MG63 (cell line): ENCODE data around the gene HOATZ. TPM values are rescaled to one million over a fixed set of nuclear protein-coding genes. Genes with fewer than 3 reads are reported as not detected.

ENCODE experiments used
- DNase-seq: peaks from one replicate; pipeline ENCODE4 v3.0.0-alpha.2; 2020
- H3K27me3 ChIP-seq: fragments of 250-450 bp; sonication (Bioruptor Pico); 2 replicates; pipeline ENCODE4 v1.5.1; 2020; ENCODE audit warnings: mild to moderate bottlenecking, moderate library complexity
- H3K36me3 ChIP-seq: fragments of 250-450 bp; sonication (Bioruptor Pico); 2 replicates; pipeline ENCODE4 v1.5.1; 2020; ENCODE audit warnings: mild to moderate bottlenecking, moderate library complexity
- H3K4me3 ChIP-seq: fragments of 250-450 bp; sonication (Bioruptor Pico); 2 replicates; pipeline ENCODE4 v1.5.1; 2020; ENCODE audit warnings: mild to moderate bottlenecking, moderate library complexity
- H3K9me3 ChIP-seq: fragments of 250-450 bp; sonication (Bioruptor Pico); 2 replicates; pipeline ENCODE4 v1.5.1; 2020; ENCODE audit warnings: mild to moderate bottlenecking, moderate library complexity
- total RNA-seq: library from RNA; depleted of rRNA; stranded (reverse); fragments of >200 nt; shearing (Covaris generic); gene quantifications from 2 replicates; pipeline ENCODE4 v1.2.3, GENCODE V29; 2014; ENCODE audit warnings: low replicate concordance; rRNA removed

The HOATZ gene
- total RNA-seq, 1 experiment from 2014 or later, result not detected

- Histone ChIP-seq H3K4me3 (no peak overlapping the region), H3K9me3 (no peaks in the 10 kb centered on the region), H3K36me3 (no peaks in the 10 kb centered on the region), H3K27me3 (no peaks in the 10 kb centered on the region)
- no peak for DNase-seq
Measured at GRCh38 chr11:111581341-111581740, 66.8 kb downstream of the HOATZ start.

DNA sequence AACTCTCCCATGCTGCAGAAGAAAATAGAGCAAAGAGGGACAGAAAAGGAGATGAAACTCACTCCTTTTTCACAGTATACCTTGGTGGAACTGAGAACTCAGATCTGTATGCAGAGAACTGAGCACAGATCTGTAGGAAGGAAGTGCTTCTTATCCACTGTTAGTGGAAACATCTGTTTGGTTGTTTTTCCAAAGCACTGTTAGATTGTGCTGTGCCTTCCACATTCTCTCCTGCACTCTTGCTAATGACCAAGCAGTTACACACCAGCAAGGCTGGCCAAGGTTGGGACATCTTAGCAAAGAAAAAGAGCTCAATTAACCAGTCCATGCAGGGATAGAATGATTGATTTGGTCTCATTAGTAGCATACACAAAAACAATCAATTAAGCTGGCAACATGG is 67.6 kb downstream of the HOATZ start:
- DNase-seq, result no peak
- Histone ChIP-seq H3K9me3 (no peaks in the 10 kb centered on the region), H3K36me3 (no peaks in the 10 kb centered on the region), H3K27me3 (no peaks in the 10 kb centered on the region), H3K4me3 (no peak overlapping the region)

- no peaks in the 10 kb centered on the region for H3K9me3 ChIP-seq
- no peak overlapping the region for H3K4me3 ChIP-seq
- DNase-seq, result no peak
- no peaks in the 10 kb centered on the region for H3K27me3 ChIP-seq
- no peaks in the 10 kb centered on the region for H3K36me3 ChIP-seq
Measured at GRCh38 chr11:111582881-111583280, 68.3 kb downstream of the HOATZ start.

- Histone ChIP-seq H3K27me3 (no peaks in the 10 kb centered on the region), H3K9me3 (no peaks in the 10 kb centered on the region), H3K36me3 (no peaks in the 10 kb centered on the region), H3K4me3 (no peak overlapping the region)
- DNase-seq, result no peak
Measured at GRCh38 chr11:111585371-111585770, 70.8 kb downstream of the HOATZ start.

- DNase-seq, result no peak
- Histone ChIP-seq H3K9me3 (no peaks in the 10 kb centered on the region), H3K27me3 (no peaks in the 10 kb centered on the region), H3K4me3 (no peak overlapping the region), H3K36me3 (no peaks in the 10 kb centered on the region)
Measured at GRCh38 chr11:111586388-111586831, 71.8 kb downstream of the HOATZ start.

Other genes starting within 250 kb of the HOATZ start
- gene POU2AF3, start 216.2 kb upstream of the HOATZ start, total RNA-seq, result not detected in 2 replicates
- gene POU2AF1, start 135.5 kb upstream of the HOATZ start, total RNA-seq, result not detected in 2 replicates
- gene BTG4, start 2.4 kb upstream of the HOATZ start, total RNA-seq, result not detected in 2 replicates
- gene LAYN, start 25.9 kb downstream of the HOATZ start, total RNA-seq, result 57.3 and 72.7 TPM in 2 replicates
- gene SIK2, start 87.7 kb downstream of the HOATZ start, total RNA-seq, result 4.6 and 10.3 TPM in 2 replicates